Esophagus muscularis mucosa (tissue), 4 donors: ENCODE measurements around the gene ZNF653.

Experiments used
- EP300 ChIP-seq: sonication (generic); formaldehyde crosslinking; IDR thresholded peaks from one replicate; pipeline ENCODE4 v1.6.1; 2017; ENCODE audit warnings: antibody characterized with exemption
- POLR2A ChIP-seq: fragments of 450-650 bp; IDR thresholded peaks from one replicate; pipeline ENCODE4 v1.6.1; 2017; ENCODE audit warnings: antibody characterized with exemption, moderate library complexity, mild to moderate bottlenecking, low read depth
- POLR2AphosphoS5 ChIP-seq, 2 donors: sonication (generic); formaldehyde crosslinking; IDR thresholded peaks; one replicate each; pipeline ENCODE4 v1.6.1; 2017; ENCODE audit warnings: antibody characterized with exemption in 2 of 2
- TF ChIP-seq, protein P1 (sequence below), 3 experiments: fragments of 200-600 bp in 2 of 3; fragments of 450-650 bp in 1 of 3; sonication (generic) in 2 of 3; IDR thresholded peaks; one replicate each; pipeline ENCODE4 v1.5.1; 2017 to 2019; ENCODE audit warnings: antibody characterized with exemption in 3 of 3, mild to moderate bottlenecking in 2 of 3, moderate library complexity in 1 of 3

DNA sequence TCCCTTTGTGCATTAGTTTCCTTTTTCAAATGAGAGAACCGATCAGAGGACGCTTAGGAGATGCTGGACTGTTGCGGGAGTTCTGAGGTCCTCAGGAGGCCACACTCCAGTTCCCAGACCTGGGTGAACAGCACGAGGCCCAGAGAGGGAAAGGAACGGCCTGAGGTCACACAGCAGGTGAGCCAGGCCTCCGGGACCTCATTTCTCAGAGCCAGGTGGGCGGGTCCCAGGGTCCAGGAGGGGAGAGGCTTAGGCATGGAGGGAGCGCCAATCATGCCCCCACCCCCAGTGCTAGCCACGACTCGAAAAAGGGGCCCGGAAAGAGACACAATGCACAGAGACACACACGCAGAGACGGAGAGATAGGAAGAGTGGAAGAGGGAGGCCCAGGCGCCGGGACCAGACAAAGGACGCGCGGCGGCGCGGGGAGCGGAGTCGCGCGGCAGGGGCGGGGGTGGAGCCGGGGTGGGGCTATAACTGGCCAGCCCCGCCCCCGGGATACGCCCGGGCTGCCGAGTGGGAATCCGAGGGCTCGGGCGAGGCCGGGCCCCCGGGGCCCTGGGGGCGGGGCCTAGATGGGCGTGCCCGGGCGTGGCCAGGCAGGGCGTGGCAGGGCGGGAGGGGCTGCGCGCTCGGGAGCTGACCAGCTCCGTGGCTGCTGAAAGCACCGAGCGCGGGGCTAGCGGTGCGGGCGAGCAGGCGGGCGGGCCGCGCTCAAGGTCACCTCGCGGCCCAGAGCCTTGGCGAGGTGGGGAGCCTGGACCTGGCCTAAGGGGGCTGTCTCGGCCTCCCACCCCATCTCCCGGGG lies 26.3 kb downstream of the ZNF653 start:
- TF ChIP-seq, protein P1, sequence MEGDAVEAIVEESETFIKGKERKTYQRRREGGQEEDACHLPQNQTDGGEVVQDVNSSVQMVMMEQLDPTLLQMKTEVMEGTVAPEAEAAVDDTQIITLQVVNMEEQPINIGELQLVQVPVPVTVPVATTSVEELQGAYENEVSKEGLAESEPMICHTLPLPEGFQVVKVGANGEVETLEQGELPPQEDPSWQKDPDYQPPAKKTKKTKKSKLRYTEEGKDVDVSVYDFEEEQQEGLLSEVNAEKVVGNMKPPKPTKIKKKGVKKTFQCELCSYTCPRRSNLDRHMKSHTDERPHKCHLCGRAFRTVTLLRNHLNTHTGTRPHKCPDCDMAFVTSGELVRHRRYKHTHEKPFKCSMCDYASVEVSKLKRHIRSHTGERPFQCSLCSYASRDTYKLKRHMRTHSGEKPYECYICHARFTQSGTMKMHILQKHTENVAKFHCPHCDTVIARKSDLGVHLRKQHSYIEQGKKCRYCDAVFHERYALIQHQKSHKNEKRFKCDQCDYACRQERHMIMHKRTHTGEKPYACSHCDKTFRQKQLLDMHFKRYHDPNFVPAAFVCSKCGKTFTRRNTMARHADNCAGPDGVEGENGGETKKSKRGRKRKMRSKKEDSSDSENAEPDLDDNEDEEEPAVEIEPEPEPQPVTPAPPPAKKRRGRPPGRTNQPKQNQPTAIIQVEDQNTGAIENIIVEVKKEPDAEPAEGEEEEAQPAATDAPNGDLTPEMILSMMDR (IDR thresholded peaks at IDR 0.05) = no peak
- TF ChIP-seq POLR2A = no peak
- TF ChIP-seq POLR2AphosphoS5 (IDR thresholded peaks at IDR 0.05) = no peak
- no peak for TF ChIP-seq EP300
